H1 (cell line): ENCODE measurements around the gene TNNC1. TPM values are rescaled to one million over a fixed set of nuclear protein-coding genes. Genes with fewer than 3 reads are reported as not detected.

Experiments
- CTCF ChIA-PET: fragments of 300-600 bp; sonication (Branson Sonifier 250); formaldehyde crosslinking; loops from one replicate; lab custom pipeline; 2021; ENCODE audit not compliant: partially characterized antibody; lab: Charles Lee
- POLR2A ChIA-PET: fragments of 300-600 bp; sonication (Branson Sonifier 250); formaldehyde crosslinking; loops from one replicate; lab custom pipeline; 2021; ENCODE audit warnings: inconsistent platforms; ENCODE audit not compliant: partially characterized antibody; lab: Charles Lee
- DNase-seq, 2 experiments: peaks; one replicate each; pipeline versions ENCODE4 v3.0.0 to v3.0.0-alpha.2; 2010 to 2022; ENCODE audit warnings: low spot score in 2 of 2, low read depth in 1 of 2, mixed read lengths in 1 of 2
- FAIRE-seq: peaks from 2 replicates; lab custom pipeline; 2011; peaks lifted over from hg19 to GRCh38; lab: Jason Lieb, UNC
- H2AFZ ChIP-seq: 2 replicates; pipeline ENCODE4 v1.8.1; 2012; ENCODE audit warnings: low read length, inconsistent platforms
- H2AK5ac ChIP-seq: 2 replicates; pipeline ENCODE4 v1.6.1; 2013; ENCODE audit warnings: low read depth, low read length
- H2BK120ac ChIP-seq: replicated peaks from 2 replicates; pipeline ENCODE3; 2013; ENCODE audit warnings: low read depth, low read length, inconsistent platforms
- H2BK12ac ChIP-seq: 2 replicates; pipeline ENCODE4 v1.6.1; 2013; ENCODE audit warnings: low read depth, low read length
- H2BK15ac ChIP-seq: 2 replicates; pipeline ENCODE4 v1.6.1; 2013; ENCODE audit warnings: low read length
- H2BK20ac ChIP-seq: 2 replicates; pipeline ENCODE4 v1.6.1; 2013; ENCODE audit warnings: low read length
- H2BK5ac ChIP-seq: 2 replicates; pipeline ENCODE4 v1.6.1; 2013; ENCODE audit warnings: low read depth, low read length
- H3K14ac ChIP-seq: 2 replicates; pipeline ENCODE4 v1.6.1; 2013; ENCODE audit warnings: inconsistent platforms; ENCODE audit not compliant: insufficient read length
- H3K18ac ChIP-seq: 2 replicates; pipeline ENCODE4 v1.6.1; 2013; ENCODE audit warnings: low read length; ENCODE audit errors: extremely low read depth
- H3K23ac ChIP-seq: 2 replicates; pipeline ENCODE4 v1.6.1; 2013; ENCODE audit warnings: inconsistent platforms; ENCODE audit not compliant: insufficient read length
- H3K23me2 ChIP-seq: 2 replicates; pipeline ENCODE4 v1.6.1; 2013; ENCODE audit warnings: low read depth, low read length
- H3K27ac ChIP-seq: 2 replicates; pipeline ENCODE4 v1.6.1; 2011; ENCODE audit warnings: low read depth, low read length, inconsistent platforms
- H3K27me3 ChIP-seq, 4 experiments: replicated peaks in 1 of 4; 1 replicate in 1 of 4; 2 replicates in 3 of 4; pipeline versions ENCODE4 v1.6.1 to v1.8.1; 2011 to 2013; ENCODE audit warnings: low read length in 3 of 4, mild to moderate bottlenecking in 3 of 4, inconsistent platforms in 2 of 4, mixed read lengths in 2 of 4, moderate library complexity in 1 of 4; ENCODE audit not compliant: control insufficient read depth in 3 of 4, insufficient read depth in 3 of 4; ENCODE audit errors: extremely low read depth in 1 of 4
- H3K36me3 ChIP-seq, 4 experiments: 2 replicates each; pipeline versions ENCODE4 v1.6.1 to v1.8.1; 2011 to 2013; ENCODE audit warnings: mild to moderate bottlenecking in 4 of 4, low read length in 3 of 4, moderate library complexity in 2 of 4, control low read depth in 1 of 4, inconsistent platforms in 1 of 4; ENCODE audit not compliant: insufficient read depth in 4 of 4, control insufficient read depth in 2 of 4
- H3K4ac ChIP-seq: replicated peaks from 2 replicates; pipeline ENCODE3; 2013; ENCODE audit warnings: low read length, low read depth, mixed read lengths, inconsistent platforms; ENCODE audit not compliant: insufficient read length
- H3K4me1 ChIP-seq, 4 experiments: replicated peaks in 1 of 4; 1 replicate in 1 of 4; 2 replicates in 3 of 4; pipeline versions ENCODE4 v1.6.1 to v1.8.1; 2011 to 2013; ENCODE audit warnings: low read length in 3 of 4, inconsistent platforms in 2 of 4, mixed read lengths in 1 of 4; ENCODE audit not compliant: insufficient read depth in 4 of 4, control insufficient read depth in 3 of 4
- H3K4me2 ChIP-seq, 2 experiments: 2 replicates each; pipeline versions ENCODE4 v1.6.1 to v1.8.1; 2011 to 2013; ENCODE audit warnings: low read depth in 2 of 2, low read length in 2 of 2, control low read depth in 1 of 2, inconsistent platforms in 1 of 2, mild to moderate bottlenecking in 1 of 2; ENCODE audit not compliant: insufficient read depth in 1 of 2
- H3K4me3 ChIP-seq, 4 experiments: fragments of 200-600, 300-600 bp in 1 of 4; sonication (generic), shearing (Covaris generic), sonication (Bioruptor Twin) in 1 of 4; 2 replicates each; pipeline versions ENCODE4 v1.5.1 to v1.8.1; 2011 to 2016; ENCODE audit warnings: low read length in 4 of 4, low read depth in 3 of 4, control low read depth in 2 of 4, inconsistent platforms in 2 of 4, mild to moderate bottlenecking in 2 of 4, mixed read lengths in 1 of 4, moderate library complexity in 1 of 4; ENCODE audit not compliant: insufficient read depth in 2 of 4; ENCODE audit errors: extremely low read depth in 1 of 4
- H3K56ac ChIP-seq: replicated peaks from 2 replicates; pipeline ENCODE3; 2013; ENCODE audit warnings: low read depth, mild to moderate bottlenecking, mixed read lengths, low read length, inconsistent platforms; ENCODE audit not compliant: insufficient read length
- H3K79me1 ChIP-seq: 2 replicates; pipeline ENCODE4 v1.6.1; 2013; ENCODE audit warnings: low read depth, low read length, control low read depth
- H3K79me2 ChIP-seq, 2 experiments: 2 replicates each; pipeline versions ENCODE4 v1.6.1 to v1.8.1; 2012 to 2013; ENCODE audit warnings: low read length in 2 of 2, mild to moderate bottlenecking in 2 of 2, inconsistent platforms in 1 of 2; ENCODE audit not compliant: insufficient read depth in 2 of 2, control insufficient read depth in 1 of 2
- H3K9ac ChIP-seq, 4 experiments: replicated peaks in 1 of 4; 1 replicate in 1 of 4; 2 replicates in 3 of 4; pipeline versions ENCODE4 v1.6.1 to v1.8.1; 2011 to 2013; ENCODE audit warnings: low read depth in 3 of 4, low read length in 3 of 4, control low read depth in 2 of 4, mild to moderate bottlenecking in 2 of 4, moderate library complexity in 2 of 4, inconsistent platforms in 1 of 4; ENCODE audit errors: extremely low read depth in 1 of 4
- H3K9me3 ChIP-seq, 2 experiments: 2 replicates each; pipeline versions ENCODE4 v1.6.1 to v1.8.1; 2012 to 2013; ENCODE audit warnings: mild to moderate bottlenecking in 2 of 2, moderate library complexity in 2 of 2, control low read depth in 1 of 2, inconsistent platforms in 1 of 2, low read depth in 1 of 2, low read length in 1 of 2, mixed read lengths in 1 of 2; ENCODE audit not compliant: insufficient read depth in 2 of 2
- H4K20me1 ChIP-seq, 2 experiments: replicated peaks in 1 of 2; 2 replicates each; pipeline versions ENCODE3 to v1.8.1; 2011 to 2013; ENCODE audit warnings: inconsistent platforms in 2 of 2, low read length in 2 of 2, mild to moderate bottlenecking in 1 of 2; ENCODE audit not compliant: insufficient read depth in 2 of 2, control insufficient read depth in 1 of 2
- H4K5ac ChIP-seq: 2 replicates; pipeline ENCODE4 v1.6.1; 2013; ENCODE audit warnings: low read length, low read depth, mixed read lengths, inconsistent platforms; ENCODE audit not compliant: insufficient read length
- H4K8ac ChIP-seq: 2 replicates; pipeline ENCODE4 v1.8.0; 2013; ENCODE audit warnings: mild to moderate bottlenecking, moderate library complexity, low read length, inconsistent platforms; ENCODE audit not compliant: insufficient read depth; ENCODE audit errors: extremely low read depth
- H4K91ac ChIP-seq: replicated peaks from 2 replicates; pipeline ENCODE3; 2013; ENCODE audit warnings: low read length, mixed read lengths, inconsistent platforms; ENCODE audit not compliant: insufficient read length
- ATF3 ChIP-seq: IDR thresholded peaks from 2 replicates; pipeline ENCODE4 v1.6.1; 2011; ENCODE audit warnings: low read depth, mild to moderate bottlenecking, low read length; ENCODE audit not compliant: insufficient read depth
- CBX8 ChIP-seq: fragments of 300-800, 300-1000 bp; sonication (generic); IDR thresholded peaks from 2 replicates; pipeline ENCODE4 v1.7.1; 2016; ENCODE audit warnings: low read depth, low read length, borderline replicate concordance
- CTBP2 ChIP-seq: IDR thresholded peaks from 2 replicates; pipeline ENCODE4 v1.7.0; 2011; ENCODE audit warnings: borderline replicate concordance, mild to moderate bottlenecking, moderate library complexity, mixed read lengths, low read length; ENCODE audit not compliant: insufficient read depth, insufficient read length
- JUN ChIP-seq: IDR thresholded peaks from 2 replicates; pipeline ENCODE4 v1.6.1; 2011; ENCODE audit warnings: low read depth, mild to moderate bottlenecking, improper control_type of control experiment, low read length
- KDM5A ChIP-seq: fragments of 200-600 bp; IDR thresholded peaks from 2 replicates; pipeline ENCODE4 v1.7.1; 2012; ENCODE audit warnings: mild to moderate bottlenecking, low read length, inconsistent platforms, mixed read lengths
- PHF8 ChIP-seq: fragments of 200-600 bp; sonication (generic); conservative IDR thresholded peaks from 2 replicates; pipeline ENCODE4 v1.7.1; 2012; ENCODE audit warnings: low read depth, mild to moderate bottlenecking, inconsistent platforms, low read length, moderate library complexity
- RAD21 ChIP-seq, 2 experiments: IDR thresholded peaks in 1 of 2; conservative IDR thresholded peaks in 1 of 2; 2 replicates each; pipeline ENCODE4 v1.6.1; 2011; ENCODE audit warnings: low read depth in 2 of 2, low read length in 2 of 2, improper control_type of control experiment in 1 of 2, inconsistent platforms in 1 of 2, mild to moderate bottlenecking in 1 of 2, moderate library complexity in 1 of 2
- RXRA ChIP-seq: IDR thresholded peaks from 2 replicates; pipeline ENCODE4 v1.6.1; 2011; ENCODE audit warnings: low read depth, mild to moderate bottlenecking, low read length, moderate library complexity; ENCODE audit not compliant: insufficient read depth
- SP1 ChIP-seq: IDR thresholded peaks from 2 replicates; pipeline ENCODE4 v1.6.1; 2011; ENCODE audit warnings: low read depth, low read length
- SP2 ChIP-seq: IDR thresholded peaks from 2 replicates; pipeline ENCODE4 v1.6.1; 2012; ENCODE audit warnings: mild to moderate bottlenecking, low read length, inconsistent platforms
- SP4 ChIP-seq: IDR thresholded peaks from 2 replicates; pipeline ENCODE4 v1.6.1; 2012; ENCODE audit warnings: low read length, inconsistent platforms
- SRF ChIP-seq: IDR thresholded peaks from 2 replicates; pipeline ENCODE4 v1.6.1; 2011; ENCODE audit warnings: mild to moderate bottlenecking, low read depth, low read length, moderate library complexity
- TAF1 ChIP-seq: IDR thresholded peaks from 2 replicates; pipeline ENCODE4 v1.6.1; 2011; ENCODE audit warnings: mild to moderate bottlenecking, low read depth, low read length
- TCF12 ChIP-seq: IDR thresholded peaks from 2 replicates; pipeline ENCODE4 v1.6.1; 2011; ENCODE audit warnings: low read depth, mild to moderate bottlenecking, low read length
- WGBS, 2 experiments: shearing (Covaris generic) in 1 of 2; methylation state at CpG; one replicate each; pipeline versions ENCODE4 v1.1.6 to v1.1.7; 2013 to 2015; ENCODE audit warnings: low lambda C conversion rate in 2 of 2, mixed read lengths in 2 of 2, inconsistent platforms in 1 of 2, low coverage in 1 of 2, missing lambda C conversion rate in 1 of 2; ENCODE audit not compliant: insufficient replicate concordance in 2 of 2, insufficient coverage in 1 of 2, insufficient read length in 1 of 2; ENCODE audit errors: extremely low coverage in 1 of 2, missing lambda C conversion rate in 1 of 2; 5-methylcytosine and 5-hydroxymethylcytosine counted together
- polyA plus RNA-seq, 7 experiments: library from polyadenylated mRNA; depleted of rRNA in 3 of 7; stranded (reverse) in 5 of 7; unstranded in 2 of 7; fragments of >200 nt in 5 of 7; fragments of 200-250 nt in 2 of 7; gene quantifications; 1 replicate in 5 of 7; 2 replicates in 1 of 7; 4 replicates in 1 of 7; pipeline versions ENCODE4 v1.2.1 to v1.2.3, GENCODE V29; 2011 to 2013; ENCODE audit warnings: missing spikeins in 2 of 7, mixed read lengths in 2 of 7
- total RNA-seq: library from RNA; stranded (reverse); fragmentation: NEBNext Ultra II Directional; extraction: Animal tissue kit (Norgen Biotek cat#: 25700); gene quantifications from 2 replicates; pipeline ENCODE4 v1.2.1, GENCODE V29; 2021

The TNNC1 gene
- total and polyA plus RNA-seq, 2 of the 8 experiments (the other 6 are each of a cell fraction or from before 2014, with no cell fraction given): 5.8 to 16.4 TPM

GRCh38 chr3:52440671-52441070, 13.2 kb downstream of the TNNC1 start:
- no peak overlapping the region for H3K4me2 ChIP-seq
- no peak overlapping the region for H2AFZ ChIP-seq
- H3K9ac ChIP-seq: no peak overlapping the region
- H3K4ac ChIP-seq: peak overlapping the region; percentile 53
- H3K27ac ChIP-seq: no peak overlapping the region
- no peak overlapping the region for H4K91ac ChIP-seq
- H2BK12ac ChIP-seq: no peak overlapping the region
- H2BK15ac ChIP-seq: no peak overlapping the region
- no peak overlapping the region for H2BK20ac ChIP-seq
- ChIA-PET CTCF (interaction anchor here (0.9 kb wide), 1 partner anchor 53 kb away, joined by 4 read pairs; no protein-coding TSS in a partner anchor), POLR2A (interaction anchor here (1.2 to 12.3 kb wide), 3 partner anchors 9 to 29 kb away, joined by 3 to 112 read pairs (median 4); no protein-coding TSS in a partner anchor)
- H3K18ac ChIP-seq: no peak overlapping the region
- no peak overlapping the region for H3K56ac ChIP-seq
- no peak overlapping the region for H3K4me3 ChIP-seq
- no peak overlapping the region for H4K5ac ChIP-seq
- no peaks in the 10 kb centered on the region for H3K79me2 ChIP-seq
- no peak overlapping the region for H3K23ac ChIP-seq
- H3K23me2 ChIP-seq: peaks cover 4% of the 10 kb centered on the region; the same call in 1 of the 2 replicates
- no peak overlapping the region for H2BK120ac ChIP-seq
- H3K9me3 ChIP-seq: no peaks in the 10 kb centered on the region
- DNase-seq (no peak), FAIRE-seq (no peak)
- H3K27me3 ChIP-seq: no peaks in the 10 kb centered on the region
- WGBS, 2 experiments: 97% methylated on average over 13 of the region's 14 CpGs; no CpG with 5 or more reads in 1 of the 2 experiments
- no peak overlapping the region for H2BK5ac ChIP-seq
- peaks cover 0 to 10% (median 5%) of the 10 kb centered on the region in 4 experiments; a peak in 4 of 7 replicates for H3K4me1 ChIP-seq
- H2AK5ac ChIP-seq: 0 out of 2 replicates have a peak overlapping the region, but pooled peaks have one; percentile 39
- H3K14ac ChIP-seq: no peak overlapping the region
- H3K36me3 ChIP-seq: no peaks in the 10 kb centered on the region
- peak overlapping the region; percentile 65; the same call in 1 of the 2 replicates for H4K8ac ChIP-seq
- peaks cover 3% of the 10 kb centered on the region; the same call in 1 of the 2 replicates for H3K79me1 ChIP-seq
- no peaks in the 10 kb centered on the region for H4K20me1 ChIP-seq
- TF ChIP-seq JUN: no peak
- TF ChIP-seq TCF12: no peak
- TF ChIP-seq RXRA: no peak
- TF ChIP-seq CTBP2: no peak
- TF ChIP-seq ATF3: no peak
- TF ChIP-seq SP2: no peak
- no peak for TF ChIP-seq PHF8
- TF ChIP-seq KDM5A: no peak
- no peak for TF ChIP-seq TAF1
- TF ChIP-seq SP4: no peak
- no peak for TF ChIP-seq SP1
- TF ChIP-seq CBX8: no peak
- no peak for TF ChIP-seq RAD21 (IDR thresholded peaks at IDR 0.05 in 1 of 2, conservative IDR thresholded peaks at IDR 0.05 in 1 of 2; ENCODE audit: low read depth in 2 of 2, low read length in 2 of 2)
- no peak for TF ChIP-seq SRF
